Iris pigment epithelial cell (primary cell): ENCODE data around the gene FBLN2.
A peak's percentile ranks its signal among the peaks of the same experiment; 100 is the strongest.
"Not testable (repeated sequence)": the region's sequence is repeated elsewhere in the genome, so short reads cannot be mapped to it uniquely, and the experiment has no call there.

ENCODE experiments used
- DNase-seq: peaks from one replicate; pipeline ENCODE4 v3.0.0-alpha.2; 2011; ENCODE audit warnings: low read depth

The FBLN2 gene

GRCh38 chr3:13513913-13514517, 34.9 kb upstream of the FBLN2 start:
- DNase-seq: no peak

GRCh38 chr3:13514639-13515435, 34.1 kb upstream of the FBLN2 start:
- DNase-seq: no peak

DNA sequence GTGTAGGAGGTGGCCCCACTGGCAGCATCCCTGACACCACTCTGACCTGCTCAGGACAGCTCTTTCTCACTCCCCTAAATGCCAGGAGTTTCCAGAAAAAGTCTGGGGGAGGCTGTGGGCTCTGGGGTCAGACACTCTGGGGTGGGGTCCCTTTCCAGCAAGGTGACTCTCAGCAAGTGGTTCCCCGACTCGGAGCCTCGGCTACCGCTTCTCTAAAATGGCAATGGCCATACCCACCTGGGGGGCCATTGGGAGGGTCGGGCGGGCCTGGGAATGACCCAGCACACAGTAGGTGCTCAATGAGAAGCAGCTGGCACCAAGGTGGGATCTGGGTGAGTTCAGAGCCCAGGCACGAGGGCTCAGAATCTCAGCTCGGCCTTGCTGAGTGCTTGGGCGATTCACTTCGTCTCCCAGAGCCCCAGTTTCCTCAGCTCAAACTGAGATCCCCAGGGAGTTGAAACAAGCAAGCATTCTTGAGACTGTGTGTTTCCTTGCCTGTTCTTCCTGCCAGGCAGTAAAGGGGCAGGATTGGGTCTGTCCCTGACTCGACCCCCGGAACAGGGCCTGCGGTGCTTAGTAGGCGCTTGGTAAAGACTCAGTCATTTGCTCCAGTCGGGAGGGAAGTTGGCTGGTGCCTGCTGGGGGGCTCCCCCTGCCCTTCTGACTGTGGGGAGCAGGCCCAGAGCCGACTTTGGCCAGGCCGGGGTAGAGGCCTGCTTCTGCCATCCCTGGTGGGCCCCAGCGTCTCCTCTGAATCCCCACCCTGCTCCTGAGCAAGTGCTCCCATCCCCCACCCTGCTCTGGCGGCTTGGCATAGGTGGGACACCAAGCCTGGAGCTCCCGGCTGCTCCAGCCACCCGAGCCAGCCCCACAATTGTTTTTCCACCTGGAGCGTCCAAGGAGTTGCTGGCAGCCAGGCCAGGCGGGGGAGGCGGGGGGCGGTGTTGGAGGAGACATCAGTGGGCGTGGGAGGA, 32.9 kb upstream of the FBLN2 start:
- no peak for DNase-seq

DNA sequence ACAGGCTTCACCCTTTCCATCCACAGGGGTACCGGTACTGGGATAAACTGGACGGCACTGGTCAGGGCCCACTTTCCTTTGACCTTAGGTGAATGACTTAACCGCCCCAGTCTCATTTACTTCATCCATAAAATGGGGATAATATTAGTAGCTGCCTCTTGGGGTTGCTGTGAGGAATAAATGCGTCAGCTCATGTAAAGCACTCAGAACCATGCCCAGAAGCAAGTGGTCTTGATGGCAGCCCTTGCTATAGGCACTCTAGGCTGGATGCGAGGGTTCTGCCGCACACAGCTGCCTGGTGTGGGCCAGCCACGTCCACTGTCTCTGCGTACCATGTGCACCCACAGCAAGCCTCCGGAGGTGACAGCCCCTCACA, 32.2 kb upstream of the FBLN2 start:
- no peak for DNase-seq

DNA sequence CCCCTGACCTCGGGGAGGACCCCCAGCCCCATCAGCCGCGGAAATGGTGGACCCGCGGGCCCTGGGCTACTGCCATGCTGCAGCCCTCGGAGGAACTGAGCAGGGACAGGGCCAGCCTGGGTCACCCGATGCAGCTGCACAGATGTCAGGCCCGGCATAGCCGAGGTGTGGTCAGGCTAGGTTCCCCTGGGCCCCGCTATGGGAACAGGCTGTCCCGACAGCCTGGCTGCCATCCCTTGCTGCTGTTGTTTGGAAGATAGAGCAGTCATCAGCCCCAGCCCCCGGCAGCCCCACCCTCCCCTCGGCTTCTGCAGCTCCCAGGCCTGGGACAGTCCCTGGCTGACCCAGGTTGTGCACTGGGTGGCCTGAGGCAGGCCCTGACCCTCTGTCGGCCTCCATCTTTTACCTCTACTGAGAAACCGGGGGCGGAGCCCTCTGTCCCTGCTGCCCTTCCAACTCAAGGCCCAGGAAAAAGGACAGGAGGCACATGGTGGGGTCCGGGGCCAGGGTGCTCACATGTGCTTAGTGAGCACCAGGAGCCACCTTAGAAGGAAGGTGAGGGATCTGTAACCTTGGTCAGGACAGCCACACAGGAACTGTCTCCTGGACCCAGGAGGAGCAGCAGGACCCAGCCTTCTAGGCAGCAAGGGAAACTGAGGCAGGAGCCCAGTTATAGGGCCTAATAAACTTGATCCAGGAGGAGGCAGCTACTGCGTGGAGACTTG, 31.5 kb upstream of the FBLN2 start:
- DNase-seq: no peak

DNA sequence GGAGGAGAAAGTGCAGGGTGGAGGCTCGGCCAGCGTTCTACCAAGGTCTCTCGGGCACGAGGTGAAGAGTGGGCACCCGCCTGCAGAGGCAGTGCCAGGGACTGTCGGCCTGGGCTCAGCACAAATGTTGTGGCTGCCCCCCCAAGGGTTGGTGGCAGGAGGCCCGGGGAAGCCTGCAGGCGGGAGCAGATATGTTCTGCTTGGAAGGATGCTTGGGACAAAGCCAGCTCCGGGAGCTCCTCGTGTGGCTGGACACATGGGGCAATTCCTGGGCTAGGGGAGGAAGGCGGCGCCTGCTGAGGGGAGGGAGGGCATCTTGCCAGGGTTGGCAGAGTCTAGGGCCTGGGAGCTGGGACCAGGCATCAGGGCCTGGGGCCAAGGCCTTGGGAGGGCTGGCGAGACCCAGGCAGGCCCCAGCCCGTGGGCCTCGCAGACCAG, 30.4 kb upstream of the FBLN2 start:
- no peak for DNase-seq

DNA sequence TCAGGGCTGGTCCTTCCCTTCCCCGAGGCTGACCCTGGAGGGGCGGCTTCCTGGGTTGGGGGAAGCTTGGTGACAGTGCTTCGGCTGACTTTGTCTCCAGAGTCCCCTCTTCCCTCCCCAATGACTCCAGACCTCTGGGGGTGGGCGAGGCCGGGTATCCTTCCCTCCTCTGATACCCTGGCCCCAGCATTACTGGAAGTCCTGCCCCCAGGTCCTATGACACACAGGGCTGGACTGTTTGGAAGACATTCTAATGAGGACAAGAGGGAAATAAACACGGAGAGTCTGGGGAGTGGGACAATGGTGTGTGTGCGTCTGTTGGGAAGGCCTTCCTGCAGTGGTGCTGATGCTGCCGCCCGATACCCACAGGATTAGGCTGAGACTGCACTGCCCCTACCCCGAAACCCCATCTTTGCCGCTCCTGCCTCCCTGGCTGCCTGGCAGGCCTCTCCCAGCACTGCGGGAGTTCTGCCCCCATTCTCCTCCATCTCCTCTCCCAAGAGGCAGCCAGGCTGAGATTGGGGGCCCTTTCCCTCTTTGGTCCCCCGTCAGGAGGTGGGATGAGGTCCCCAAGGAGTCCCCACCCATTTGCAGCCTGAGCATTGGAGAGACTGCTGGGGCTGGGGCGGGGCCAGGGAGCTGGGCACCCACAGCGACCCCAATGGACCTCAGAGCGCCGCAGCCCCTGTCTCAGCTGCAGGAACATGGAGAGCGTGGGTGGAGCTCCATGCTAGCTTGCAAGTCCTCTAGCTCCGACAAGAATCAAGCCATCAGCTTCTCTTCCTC, 29.7 kb upstream of the FBLN2 start:
- DNase-seq: no peak

GRCh38 chr3:13520326-13520880, 28.5 kb upstream of the FBLN2 start:
- no peak for DNase-seq

DNA sequence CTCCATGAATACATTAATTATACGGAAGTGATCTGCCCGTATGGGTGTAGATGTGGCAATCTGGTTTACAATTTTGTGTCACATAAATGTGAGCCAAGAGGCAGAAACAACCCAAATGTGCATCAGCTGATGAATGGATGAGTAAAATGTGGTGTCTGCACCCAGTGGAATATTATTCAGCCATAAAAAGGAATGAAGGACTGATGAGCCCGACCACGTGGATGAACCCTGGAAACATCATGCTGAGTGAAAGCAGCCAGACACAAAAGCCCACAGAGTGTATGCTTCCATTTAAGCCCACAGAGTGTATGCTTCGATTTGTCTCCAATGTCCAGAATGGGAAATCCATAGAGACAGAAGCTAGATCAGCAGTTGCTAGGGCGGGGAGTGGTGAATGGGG, 27.6 kb upstream of the FBLN2 start:
- no peak for DNase-seq

DNA sequence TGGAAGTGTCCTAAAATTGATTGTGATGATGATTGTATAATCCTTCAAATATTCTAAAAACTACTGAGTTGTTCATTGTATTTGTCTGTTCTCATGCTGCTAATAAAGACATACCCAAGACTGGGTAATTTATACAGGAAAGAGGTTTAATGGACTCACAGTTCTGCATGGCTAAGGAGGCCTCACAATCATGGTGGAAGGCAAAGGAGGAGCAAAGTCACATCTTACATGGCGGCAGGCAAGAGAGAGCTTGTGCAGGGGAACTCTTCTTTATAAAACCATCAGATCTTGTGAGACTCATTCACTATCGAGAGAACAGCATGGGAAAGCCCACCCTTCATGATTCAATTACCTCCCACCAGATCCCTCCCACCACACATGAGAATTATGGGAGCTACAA, 27.2 kb upstream of the FBLN2 start:
- not testable (repeated sequence) for DNase-seq

DNA sequence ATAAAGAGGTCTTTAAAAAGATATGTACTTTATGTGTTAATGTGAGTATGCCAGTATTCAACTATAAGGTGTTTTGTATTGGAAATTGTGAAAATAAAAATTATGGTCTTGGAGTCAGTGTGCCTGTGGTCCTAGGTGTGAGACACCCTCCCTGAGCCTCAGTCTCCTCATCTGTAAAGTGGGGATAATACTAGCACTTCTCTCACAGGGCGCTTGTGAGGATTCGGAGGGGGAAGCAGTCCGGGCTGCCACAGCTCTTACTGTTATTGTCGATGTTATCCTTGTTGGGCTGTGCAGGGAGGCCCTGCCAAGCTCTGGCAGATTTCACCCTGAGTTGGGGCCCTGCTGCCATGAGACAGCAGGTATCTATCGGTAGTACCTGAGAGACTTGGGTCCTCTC, 26.7 kb upstream of the FBLN2 start:
- DNase-seq: no peak

DNA sequence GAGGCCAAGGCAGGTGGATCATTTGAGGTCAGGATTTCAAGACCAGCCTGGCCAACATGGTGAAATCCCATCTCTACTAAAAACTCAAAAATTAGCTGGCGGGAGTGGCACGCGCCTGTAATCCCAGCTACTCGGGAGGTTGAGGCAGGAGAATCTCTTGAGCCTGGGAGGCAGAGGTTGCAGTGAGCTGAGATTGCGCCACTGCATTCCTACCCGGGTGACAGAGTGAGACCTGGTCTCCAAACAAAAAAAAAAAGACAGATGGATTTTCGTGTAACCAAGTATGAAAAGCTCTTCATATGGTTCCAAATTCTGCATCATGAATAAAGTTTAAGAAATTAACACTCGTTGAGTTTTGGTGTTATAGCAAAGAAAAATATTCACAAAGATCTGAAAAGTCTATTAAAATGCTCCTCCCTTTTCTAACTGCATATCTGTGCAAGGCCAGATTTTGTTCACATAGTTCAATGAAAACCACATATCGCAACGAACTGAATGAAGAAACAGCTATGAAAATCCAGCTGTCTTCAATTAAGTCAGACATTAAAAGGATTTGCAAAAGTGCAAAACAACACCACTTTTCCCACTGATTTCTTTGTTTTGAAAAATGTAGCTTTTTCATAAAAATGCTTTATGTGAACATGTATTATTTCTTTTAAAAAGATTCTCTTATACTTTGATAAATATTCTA, 23.8 kb upstream of the FBLN2 start:
- DNase-seq: peak; percentile 73

DNA sequence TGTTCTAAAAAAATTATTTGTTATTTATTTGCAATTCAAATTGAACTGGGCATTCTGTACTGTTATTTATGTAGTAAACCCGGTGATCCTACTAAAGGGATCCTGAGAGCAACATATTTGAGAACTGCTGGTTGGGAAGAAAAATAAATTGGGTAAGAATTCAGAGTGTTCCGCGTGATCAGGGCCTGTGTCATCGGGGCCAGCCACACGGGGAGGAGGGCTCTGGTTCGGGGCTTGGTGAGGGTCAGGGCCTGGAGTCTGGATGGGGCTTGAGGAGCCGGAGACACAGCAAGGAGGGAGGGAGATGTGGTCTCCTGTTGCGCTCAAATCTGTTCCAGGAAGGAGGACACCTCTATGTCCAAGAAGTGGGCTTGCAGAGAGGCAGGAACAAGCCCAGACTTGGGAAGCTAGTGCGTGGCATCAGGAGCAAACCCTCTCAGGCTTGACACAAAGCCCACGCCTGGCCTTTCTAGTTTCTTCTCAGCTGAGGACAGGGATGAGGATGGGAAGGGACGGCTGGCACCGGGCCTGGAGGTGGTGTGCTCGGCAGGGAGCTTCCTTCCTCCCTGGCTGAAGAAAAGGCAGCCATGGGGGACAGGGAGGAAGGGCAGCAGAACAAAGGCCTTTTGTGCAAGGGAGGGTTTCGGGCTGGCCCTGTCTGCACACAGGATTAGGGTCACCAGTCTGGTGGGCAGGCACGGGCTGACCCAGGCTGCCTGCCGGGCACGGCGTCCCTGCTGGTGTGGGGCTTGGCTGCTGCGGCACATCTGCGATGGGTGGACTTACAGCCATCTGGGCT, 22.9 kb upstream of the FBLN2 start:
- peak; percentile 31 for DNase-seq

DNA sequence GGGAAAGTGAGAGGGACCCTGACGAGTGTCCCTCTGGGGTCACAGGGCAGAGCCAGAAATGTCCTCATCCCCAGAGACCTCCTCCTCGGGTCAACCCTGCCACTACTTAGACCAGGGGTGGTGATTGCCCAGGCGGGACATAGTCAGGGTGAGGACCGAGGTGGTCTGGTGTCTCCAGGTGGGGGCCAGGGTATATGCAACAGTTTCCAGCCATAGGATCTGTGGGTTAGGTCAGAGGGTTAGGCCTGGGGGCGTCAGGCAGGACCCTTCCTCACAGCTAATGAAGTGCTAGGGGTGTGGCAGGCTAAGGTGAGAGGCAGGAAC, 22.3 kb upstream of the FBLN2 start:
- DNase-seq: no peak

GRCh38 chr3:13528217-13528867, 20.6 kb upstream of the FBLN2 start:
- DNase-seq: no peak

DNA sequence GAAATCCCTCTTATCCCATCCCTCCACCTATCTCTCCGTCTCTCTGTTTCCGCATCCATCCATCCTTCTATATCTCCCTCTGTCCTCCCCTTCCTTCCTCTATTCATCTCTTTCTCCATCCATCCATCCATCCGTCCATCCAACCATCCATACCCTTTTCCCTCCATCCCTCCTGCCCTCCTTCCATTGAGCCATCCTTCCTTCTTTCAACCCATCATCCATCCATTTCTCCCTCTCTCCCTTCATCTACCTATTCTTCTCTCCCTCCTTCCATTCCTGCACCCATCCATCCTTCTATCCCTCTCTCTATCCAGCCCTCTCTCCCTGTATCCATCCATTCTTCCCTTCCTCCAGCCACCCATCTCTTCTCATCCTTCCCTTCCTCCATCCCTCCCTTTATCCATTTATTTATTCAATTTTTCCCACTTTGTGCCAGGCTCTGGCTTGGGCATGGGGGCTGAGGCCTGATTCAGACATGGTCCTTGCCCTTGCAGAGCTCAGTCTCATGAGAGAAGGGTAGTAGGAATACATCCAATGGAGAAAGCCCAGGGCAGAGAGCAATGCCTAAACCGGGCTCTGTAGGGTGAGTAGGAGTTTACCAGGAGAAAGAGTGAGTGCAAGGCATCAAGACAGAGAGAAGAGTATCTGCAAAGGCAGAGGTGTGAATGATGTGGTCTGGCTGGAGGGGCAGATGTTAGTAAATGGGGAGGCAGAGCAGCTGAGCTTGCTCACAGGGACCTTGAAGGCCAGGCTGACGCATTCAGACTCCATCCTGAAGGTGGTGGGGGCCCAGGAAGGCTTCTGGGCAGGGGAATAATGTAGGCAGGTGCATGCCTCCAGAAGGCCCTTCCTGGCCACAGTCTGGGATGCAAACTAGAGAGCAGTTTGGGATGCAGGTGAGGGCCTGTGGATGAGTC, 19.5 kb upstream of the FBLN2 start:
- no peak for DNase-seq

DNA sequence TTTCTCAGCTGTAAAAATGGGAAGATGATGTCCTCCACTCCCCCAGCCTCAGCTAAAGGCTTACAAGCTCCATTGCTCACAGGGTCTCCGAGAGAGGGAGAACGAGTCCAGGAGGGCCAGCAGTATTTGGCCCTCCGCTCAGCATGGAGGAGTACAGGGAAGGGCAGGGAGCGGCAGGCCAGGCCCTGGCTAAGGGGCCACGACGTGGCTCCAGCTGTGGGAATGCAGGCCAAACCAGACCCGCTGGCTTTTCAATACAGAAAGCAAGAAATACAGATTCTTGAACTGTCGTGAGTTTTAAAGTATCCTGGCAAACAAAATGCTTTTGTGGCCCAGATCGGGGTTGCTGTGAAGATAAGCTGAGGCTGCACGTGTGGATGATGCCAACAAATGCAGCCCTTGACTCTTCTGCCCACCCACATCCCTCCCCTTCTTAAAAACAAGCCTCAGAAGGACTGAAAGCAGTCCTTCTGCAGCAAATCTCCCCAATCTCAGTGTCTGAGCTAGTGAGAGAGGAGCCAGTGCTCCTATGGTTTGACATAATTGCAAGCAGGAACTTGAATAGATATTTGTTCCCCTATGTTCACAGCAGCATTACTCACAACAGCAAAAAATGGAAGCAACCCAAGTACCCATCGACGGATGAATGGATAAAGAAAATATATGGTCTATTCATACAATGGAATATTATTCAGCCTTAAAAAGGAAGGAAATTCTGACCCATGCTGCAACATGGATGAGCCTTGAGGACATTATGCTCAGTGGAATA, 18.5 kb upstream of the FBLN2 start:
- DNase-seq: no peak
